Left forelimb (tissue), 1 donor: ENCODE data around the gene TMA16.

ENCODE experiments used
- DNase-seq: peaks from one replicate; pipeline ENCODE4 v3.0.0-alpha.2; 2018; ENCODE audit warnings: low spot score

TMA16 gene

DNA sequence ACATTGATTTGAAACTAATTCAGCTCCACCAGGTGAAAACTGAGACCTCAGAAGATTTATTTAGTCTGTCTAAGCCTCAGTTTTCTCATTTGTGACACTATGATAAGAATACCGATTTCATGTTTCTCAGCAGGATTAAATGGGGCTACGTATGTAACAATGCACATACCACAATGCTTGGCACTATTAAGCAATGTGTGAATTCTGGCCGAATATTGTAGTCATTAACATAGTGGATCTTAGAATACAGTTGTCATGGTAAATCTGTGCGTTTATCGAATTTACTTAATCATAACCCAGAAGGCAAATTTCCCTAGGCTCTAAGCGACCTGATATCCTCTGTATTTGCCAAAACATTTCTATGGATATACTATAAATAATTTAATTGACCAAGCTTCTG lies 69.1 kb downstream of the TMA16 start:
- no peak for DNase-seq

DNA sequence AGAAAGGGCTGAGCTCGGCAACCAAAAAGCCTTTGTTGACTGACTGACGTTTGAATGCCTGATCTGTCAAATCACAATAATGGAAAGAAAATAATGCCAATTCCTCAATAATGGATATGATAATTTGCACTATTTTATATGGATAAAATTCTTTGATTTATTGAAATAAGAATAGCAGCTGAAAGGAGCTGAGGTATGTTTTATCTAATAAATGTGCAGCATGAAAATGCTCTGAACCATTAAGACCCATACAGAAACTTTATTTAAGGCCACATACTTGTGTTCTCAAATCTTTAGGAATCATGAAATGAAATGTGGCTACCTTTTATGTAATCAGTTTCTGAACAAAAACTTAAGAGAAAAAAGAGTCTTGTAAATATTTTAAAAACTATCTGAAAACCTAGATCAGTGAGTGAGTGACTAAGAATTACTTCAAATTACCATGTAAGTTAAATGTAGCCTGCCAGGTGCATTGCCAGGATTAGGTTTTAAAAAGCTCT lies 69.8 kb downstream of the TMA16 start:
- DNase-seq: no peak

DNA sequence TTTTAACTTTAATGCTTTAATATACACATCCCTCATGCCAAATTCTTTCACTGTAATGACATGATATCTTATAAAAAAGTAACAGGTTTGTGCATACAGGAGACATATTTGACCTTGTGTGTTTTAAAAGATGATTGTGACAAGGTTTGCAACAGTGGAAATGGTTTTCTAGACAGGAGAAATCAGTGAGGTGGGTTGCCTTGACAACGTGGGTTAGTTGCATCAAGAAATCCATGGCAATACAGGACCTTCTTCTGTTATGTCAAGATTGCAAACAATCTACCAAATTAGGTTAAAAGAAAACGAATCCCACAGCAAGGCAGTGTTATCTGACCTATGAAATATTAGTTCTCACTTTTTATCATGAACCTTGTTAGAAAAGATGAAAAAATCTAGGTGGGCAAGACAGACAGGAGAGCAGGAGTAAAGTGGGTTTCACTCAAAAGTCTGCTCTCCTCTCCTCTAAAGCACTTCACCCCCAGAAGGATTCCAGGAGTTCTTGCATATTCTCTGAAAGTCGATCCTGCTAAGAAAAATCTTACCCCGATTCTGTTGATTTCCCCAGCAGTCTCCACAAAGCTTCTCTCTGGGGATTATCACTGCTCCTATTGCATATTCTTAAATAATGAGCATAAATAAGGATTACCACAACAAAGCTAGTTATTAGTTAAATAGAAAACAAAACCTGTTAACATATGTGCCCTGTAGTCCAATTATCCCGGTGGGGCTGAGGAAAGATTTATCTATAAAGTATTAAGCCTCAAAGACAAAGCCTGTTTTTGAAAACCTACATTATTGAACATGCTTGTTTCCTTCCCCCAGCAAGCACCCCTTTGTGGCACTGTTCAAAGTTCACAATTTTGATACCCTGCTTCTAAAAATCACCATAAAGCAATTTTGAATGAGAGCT lies 71.0 kb downstream of the TMA16 start:
- DNase-seq: no peak

DNA sequence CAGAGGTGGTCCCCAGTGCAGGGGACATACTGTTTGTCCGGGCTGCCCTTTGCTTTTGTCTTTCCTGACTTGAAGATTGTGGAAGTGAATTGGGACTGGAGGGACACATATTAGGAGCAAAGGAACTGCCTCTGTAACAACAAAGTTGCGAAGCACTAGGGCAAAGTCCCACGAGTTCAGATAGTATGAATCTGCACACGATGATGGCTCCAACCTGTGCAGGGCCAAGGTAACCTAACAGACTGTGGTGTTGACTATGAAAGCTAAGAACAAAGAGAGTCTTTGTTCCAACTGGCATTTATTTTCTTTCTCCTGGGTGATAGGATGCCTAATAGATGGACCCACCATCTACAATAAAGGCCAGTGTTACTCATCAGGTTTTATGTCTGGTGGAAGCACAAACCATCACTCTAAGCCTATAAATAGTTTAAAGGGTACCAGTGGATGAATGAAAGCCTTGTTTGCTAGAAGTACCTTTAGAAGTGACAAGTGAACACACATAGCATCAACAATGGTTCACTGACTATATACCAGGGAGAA lies 71.8 kb downstream of the TMA16 start:
- DNase-seq: no peak

DNA sequence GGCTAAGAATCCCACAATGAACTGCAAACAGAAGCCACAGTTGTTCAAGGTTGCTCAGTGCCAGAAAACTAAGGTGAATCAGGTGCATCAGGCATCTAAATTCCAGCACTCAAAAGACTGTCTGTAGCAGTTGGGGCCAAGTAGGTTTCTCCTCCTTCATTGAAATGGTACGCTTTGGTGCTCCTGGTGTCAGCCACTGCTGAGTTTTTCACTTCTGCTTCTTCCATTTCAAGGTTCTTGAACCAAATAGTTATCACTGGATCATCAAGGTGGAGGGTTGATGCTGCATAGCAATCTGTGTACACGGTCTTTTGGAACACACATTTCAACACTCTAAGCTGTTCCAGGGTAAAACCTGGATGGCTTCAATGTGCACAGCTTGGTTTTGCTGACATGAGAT lies 74.4 kb downstream of the TMA16 start:
- DNase-seq: no peak
